Keratinocyte (primary cell): Measurements from ENCODE around the gene SSH2. TPM values are rescaled to one million over a fixed set of nuclear protein-coding genes. Genes with fewer than 3 reads are reported as not detected.

Experiments
- DNase-seq: peaks from one replicate; pipeline ENCODE4 v3.0.0-alpha.2; 2011; ENCODE audit warnings: low read depth, missing footprints, low spot score
- FAIRE-seq: peaks from 2 replicates; lab custom pipeline; 2011; peaks lifted over from hg19 to GRCh38; lab: Jason Lieb, UNC
- H2AFZ ChIP-seq: 2 replicates; pipeline ENCODE4 v1.6.0; 2012; ENCODE audit warnings: low read length, control low read depth, inconsistent platforms; ENCODE audit not compliant: control insufficient read depth
- H3K27ac ChIP-seq: 2 replicates; pipeline ENCODE4 v1.5.1; 2011; ENCODE audit warnings: low read length; ENCODE audit not compliant: control insufficient read depth, insufficient read depth
- H3K27me3 ChIP-seq: 3 replicates; pipeline ENCODE4 v1.6.0; 2011; ENCODE audit warnings: low read length; ENCODE audit not compliant: control insufficient read depth, insufficient read depth; ENCODE audit errors: extremely low read depth
- H3K36me3 ChIP-seq, 2 experiments: 2 replicates in 1 of 2; 3 replicates in 1 of 2; pipeline ENCODE4 v1.5.1; 2011; ENCODE audit warnings: low read length in 2 of 2, mild to moderate bottlenecking in 1 of 2; ENCODE audit not compliant: control insufficient read depth in 2 of 2, insufficient read depth in 2 of 2; ENCODE audit errors: extremely low read depth in 1 of 2
- H3K4me1 ChIP-seq: 3 replicates; pipeline ENCODE4 v1.5.1; 2011; ENCODE audit warnings: low read length; ENCODE audit not compliant: control insufficient read depth, insufficient read depth; ENCODE audit errors: extremely low read depth
- H3K4me2 ChIP-seq: 3 replicates; pipeline ENCODE4 v1.6.0; 2011; ENCODE audit warnings: low read depth, low read length; ENCODE audit not compliant: control insufficient read depth, insufficient read depth; ENCODE audit errors: extremely low read depth
- H3K4me3 ChIP-seq, 3 experiments: fragments of 200-600 bp in 1 of 3; sonication (generic) in 1 of 3; 2 replicates in 2 of 3; 3 replicates in 1 of 3; pipeline ENCODE4 v1.5.1; 2011 to 2016; ENCODE audit warnings: low read length in 3 of 3, mild to moderate bottlenecking in 3 of 3, control low read depth in 2 of 3, inconsistent platforms in 1 of 3, low read depth in 1 of 3, mixed read lengths in 1 of 3, mixed run types in 1 of 3, moderate library complexity in 1 of 3; ENCODE audit not compliant: control insufficient read depth in 2 of 3, insufficient read depth in 2 of 3; ENCODE audit errors: extremely low read depth in 1 of 3
- H3K79me2 ChIP-seq: 2 replicates; pipeline ENCODE4 v1.6.0; 2012; ENCODE audit warnings: low read length; ENCODE audit not compliant: control insufficient read depth, insufficient read depth
- H3K9ac ChIP-seq: 3 replicates; pipeline ENCODE4 v1.6.0; 2011; ENCODE audit warnings: low read length; ENCODE audit not compliant: control insufficient read depth, insufficient read depth; ENCODE audit errors: extremely low read depth
- H3K9me1 ChIP-seq: 3 replicates; pipeline ENCODE4 v1.6.0; 2011; ENCODE audit warnings: low read length; ENCODE audit not compliant: control insufficient read depth, insufficient read depth; ENCODE audit errors: extremely low read depth
- H3K9me3 ChIP-seq: 2 replicates; pipeline ENCODE4 v1.5.1; 2012; ENCODE audit warnings: low read depth, low read length; ENCODE audit not compliant: control insufficient read depth
- H4K20me1 ChIP-seq: 3 replicates; pipeline ENCODE4 v1.6.0; 2011; ENCODE audit warnings: low read length; ENCODE audit not compliant: control insufficient read depth, insufficient read depth; ENCODE audit errors: extremely low read depth
- CTCF ChIP-seq, 3 experiments: IDR thresholded peaks in 1 of 3; conservative IDR thresholded peaks in 1 of 3; optimal IDR thresholded peaks in 1 of 3; 2 replicates in 2 of 3; 3 replicates in 1 of 3; pipeline versions ENCODE3 to v1.5.1; 2011; ENCODE audit warnings: low read length in 3 of 3, mild to moderate bottlenecking in 3 of 3, moderate library complexity in 2 of 3, control low read depth in 1 of 3, inconsistent platforms in 1 of 3; ENCODE audit not compliant: insufficient read depth in 2 of 3; ENCODE audit errors: extremely low read depth in 1 of 3
- EZH2 ChIP-seq: IDR thresholded peaks from one replicate; pipeline ENCODE4 v1.6.1; 2012; ENCODE audit warnings: inconsistent platforms, mild to moderate bottlenecking, low read length, moderate library complexity
- dilution Hi-C: fragments of 300-500 bp; cut with MboI; formaldehyde crosslinking; loops from one replicate; pipeline ENCODE4 v1.7.0; 2020; ENCODE audit warnings: low sequenced_read_pairs; ENCODE audit not compliant: extremely low pct_ligation_motif_present
- polyA plus RNA-seq, 5 experiments: library from polyadenylated mRNA; depleted of rRNA in 3 of 5; stranded (reverse) in 3 of 5; stranded (forward) in 1 of 5; unstranded in 1 of 5; fragments of >200 nt; gene quantifications; 1 replicate in 1 of 5; 2 replicates in 3 of 5; 3 replicates in 1 of 5; pipeline versions ENCODE4 v1.2.1 to v1.2.3, GENCODE V29; 2011 to 2012; ENCODE audit warnings: missing spikeins in 2 of 5, low read depth in 1 of 5, low replicate concordance in 1 of 5

Gene SSH2
- polyA plus RNA-seq, 1 donor (not counting 4 experiments of a cell fraction or from before 2014, with no cell fraction given), result 13.9 TPM

GRCh38 chr17:29758255-29758654 lies 171.8 kb downstream of the SSH2 start:
- Histone ChIP-seq H2AFZ (no peak overlapping the region), H3K9me1 (no peaks in the 10 kb centered on the region), H3K4me1 (peaks cover 8% of the 10 kb centered on the region), H3K79me2 (peaks cover 4% of the 10 kb centered on the region), H3K36me3 (peaks cover 0 to 2% of the 10 kb centered on the region in 2 experiments), H3K9me3 (no peaks in the 10 kb centered on the region), H3K4me3 (no peak overlapping the region), H4K20me1 (no peaks in the 10 kb centered on the region), H3K9ac (no peak overlapping the region), H3K4me2 (no peak overlapping the region), H3K27ac (no peak overlapping the region), H3K27me3 (no peaks in the 10 kb centered on the region)
- DNase-seq (no peak), FAIRE-seq (no peak)
- TF ChIP-seq EZH2 (no peak), CTCF (optimal IDR thresholded peaks at IDR 0.05 in 1 of 3, IDR thresholded peaks at IDR 0.05 in 1 of 3, conservative IDR thresholded peaks at IDR 0.05 in 1 of 3; ENCODE audit: extremely low read depth in 1 of 3, insufficient read depth in 2 of 3, low read length in 3 of 3) (no peak)
- dilution Hi-C loops, result no loop called here

GRCh38 chr17:29757788-29758187 lies 172.2 kb downstream of the SSH2 start:
- no peak overlapping the region for H2AFZ ChIP-seq
- no peak for DNase-seq
- peaks cover 4% of the 10 kb centered on the region for H3K79me2 ChIP-seq
- H3K4me2 ChIP-seq, result no peak overlapping the region
- no peak overlapping the region for H3K4me3 ChIP-seq
- H3K9me3 ChIP-seq, result no peaks in the 10 kb centered on the region
- FAIRE-seq, result no peak
- H3K9ac ChIP-seq, result no peak overlapping the region
- H4K20me1 ChIP-seq, result no peaks in the 10 kb centered on the region
- no peaks in the 10 kb centered on the region for H3K27me3 ChIP-seq
- dilution Hi-C loops, result no loop called here
- no peak for TF ChIP-seq CTCF (optimal IDR thresholded peaks at IDR 0.05 in 1 of 3, IDR thresholded peaks at IDR 0.05 in 1 of 3, conservative IDR thresholded peaks at IDR 0.05 in 1 of 3; ENCODE audit: extremely low read depth in 1 of 3, insufficient read depth in 2 of 3, low read length in 3 of 3)
- no peak for TF ChIP-seq EZH2
- peaks cover 0 to 2% of the 10 kb centered on the region in 2 experiments for H3K36me3 ChIP-seq
- no peaks in the 10 kb centered on the region for H3K9me1 ChIP-seq
- H3K27ac ChIP-seq, result no peak overlapping the region
- peaks cover 8% of the 10 kb centered on the region for H3K4me1 ChIP-seq
